NCI-H69 (cell line): ENCODE measurements around the gene ZBTB7C.
A peak's percentile ranks its signal among the peaks of the same experiment; 100 is the strongest.

Source experiments
- DNase-seq: peaks from one replicate; lab custom pipeline; 2025; lab: John Stamatoyannopoulos, UW

Gene ZBTB7C

GRCh38 chr18:47996091-47996541 lies 413.1 kb downstream of the ZBTB7C start:
- DNase-seq: peak; percentile 93

- DNase-seq: no peak
These were observed 413.5 kb downstream of the ZBTB7C start for GRCh38 chr18:47995654-47996053.

GRCh38 chr18:47993409-47993808 lies 415.8 kb downstream of the ZBTB7C start:
- no peak for DNase-seq

- DNase-seq: no peak
These were observed 416.2 kb downstream of the ZBTB7C start for GRCh38 chr18:47992976-47993375.

GRCh38 chr18:47992266-47992665 lies 416.9 kb downstream of the ZBTB7C start:
- DNase-seq: no peak

- DNase-seq: peak; percentile 70
These were observed 418.2 kb downstream of the ZBTB7C start for GRCh38 chr18:47990981-47991380.

GRCh38 chr18:47987388-47987699 lies 421.8 kb downstream of the ZBTB7C start:
- DNase-seq: peak; percentile 71

GRCh38 chr18:47986620-47987387 lies 422.4 kb downstream of the ZBTB7C start:
- DNase-seq: peak; percentile 96

GRCh38 chr18:47985866-47986265 lies 423.3 kb downstream of the ZBTB7C start:
- no peak for DNase-seq

- DNase-seq: no peak
These were observed 424.2 kb downstream of the ZBTB7C start for GRCh38 chr18:47984991-47985390.

GRCh38 chr18:47983946-47984345 lies 425.2 kb downstream of the ZBTB7C start:
- peak; percentile 41 for DNase-seq

GRCh38 chr18:47983055-47983454 lies 426.1 kb downstream of the ZBTB7C start:
- DNase-seq: peak; percentile 75

GRCh38 chr18:47981830-47982229 lies 427.4 kb downstream of the ZBTB7C start:
- DNase-seq: peak; percentile 61

GRCh38 chr18:47981320-47981719 lies 427.9 kb downstream of the ZBTB7C start:
- DNase-seq: peak; percentile 85

GRCh38 chr18:47979611-47980200 lies 429.5 kb downstream of the ZBTB7C start:
- no peak for DNase-seq

GRCh38 chr18:47978603-47979002 lies 430.6 kb downstream of the ZBTB7C start:
- no peak for DNase-seq

GRCh38 chr18:47978141-47978540 lies 431.0 kb downstream of the ZBTB7C start:
- no peak for DNase-seq
